ENCODE results near the gene PACSIN1.
A peak's percentile ranks its signal among the peaks of the same experiment; 100 is the strongest.
"Not testable (repeated sequence)": the region's sequence is repeated elsewhere in the genome, so short reads cannot be mapped to it uniquely, and the experiment has no call there.

PACSIN1 gene

DNA sequence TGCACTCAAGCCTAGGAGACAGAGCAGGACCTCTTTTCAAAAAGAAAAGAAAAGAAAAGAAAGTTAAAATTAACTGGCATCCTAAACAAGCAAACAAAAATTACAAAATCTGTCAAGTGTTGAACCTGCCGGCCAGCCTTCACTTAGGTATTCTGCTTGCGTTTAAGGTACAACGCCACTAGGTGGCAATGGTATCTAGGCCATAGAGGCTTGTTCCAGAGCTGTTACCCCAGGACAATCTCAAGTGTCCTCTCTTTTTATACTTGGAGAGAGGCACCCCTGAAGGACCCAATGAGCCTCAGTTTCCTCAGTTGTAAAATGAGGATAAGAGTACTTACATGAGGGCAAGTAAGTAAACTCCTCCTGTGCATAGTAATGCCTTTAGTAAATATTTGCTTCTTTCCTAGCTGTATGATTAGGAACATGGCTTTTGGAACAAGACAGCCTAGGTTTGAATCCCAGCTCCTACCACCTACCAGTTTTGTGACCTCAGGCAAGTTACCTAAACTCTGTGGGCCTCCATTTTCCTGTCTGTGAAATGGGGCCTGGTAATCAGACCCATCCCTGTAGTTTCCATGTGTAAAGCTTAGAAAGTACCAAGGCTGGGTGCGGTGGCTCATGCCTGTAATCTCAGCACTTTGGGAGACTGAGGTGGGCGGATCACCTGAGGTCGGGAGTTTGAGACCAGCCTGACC, 5.8 kb upstream of the PACSIN1 start:
- DNase-seq = peak; percentile 70

GRCh38 chr6:34460796-34461507, 4.9 kb upstream of the PACSIN1 start:
- no peak for DNase-seq

GRCh38 chr6:34462010-34462409, 3.9 kb upstream of the PACSIN1 start:
- DNase-seq = no peak

DNA sequence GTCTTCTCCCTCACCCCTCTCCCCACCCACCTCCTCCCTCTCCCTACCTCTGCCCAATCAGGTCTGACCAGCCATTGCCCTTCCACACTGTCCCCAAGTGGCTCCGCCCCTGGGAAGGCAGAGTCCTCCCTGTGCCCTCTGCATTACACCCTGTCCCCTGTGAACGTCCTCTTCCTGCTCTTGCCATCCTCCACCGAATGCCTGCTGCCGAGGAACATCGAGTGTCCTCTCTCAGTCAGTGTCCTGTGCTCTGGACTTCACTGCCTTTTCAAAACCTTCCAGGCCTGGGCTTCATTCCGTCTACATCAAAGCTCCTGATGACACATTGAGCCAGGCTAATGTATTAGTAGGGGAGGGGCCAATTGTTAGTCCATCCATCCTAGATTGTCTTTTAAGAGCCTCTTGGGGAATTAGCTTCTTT, 3.3 kb upstream of the PACSIN1 start:
- DNase-seq = peak; percentile 9

DNA sequence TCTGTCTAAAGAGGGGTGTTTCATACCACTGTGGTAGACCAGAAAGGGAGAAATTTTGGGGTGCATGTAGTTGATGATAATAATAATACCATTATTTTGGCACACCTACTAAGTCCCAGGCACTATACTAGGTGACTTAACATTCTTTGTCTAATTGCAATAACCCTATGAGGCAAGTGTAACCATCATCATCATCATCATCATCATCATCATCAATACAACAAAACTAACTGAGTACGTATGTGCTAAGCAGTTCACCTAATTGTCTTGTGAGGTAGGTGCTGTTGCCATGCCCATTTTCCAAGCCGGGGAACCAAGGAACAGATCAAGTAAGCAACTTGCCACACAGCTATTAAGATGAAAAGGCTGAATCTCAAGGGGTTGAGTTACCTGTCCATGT, 2.6 kb upstream of the PACSIN1 start:
- DNase-seq = no peak

DNA sequence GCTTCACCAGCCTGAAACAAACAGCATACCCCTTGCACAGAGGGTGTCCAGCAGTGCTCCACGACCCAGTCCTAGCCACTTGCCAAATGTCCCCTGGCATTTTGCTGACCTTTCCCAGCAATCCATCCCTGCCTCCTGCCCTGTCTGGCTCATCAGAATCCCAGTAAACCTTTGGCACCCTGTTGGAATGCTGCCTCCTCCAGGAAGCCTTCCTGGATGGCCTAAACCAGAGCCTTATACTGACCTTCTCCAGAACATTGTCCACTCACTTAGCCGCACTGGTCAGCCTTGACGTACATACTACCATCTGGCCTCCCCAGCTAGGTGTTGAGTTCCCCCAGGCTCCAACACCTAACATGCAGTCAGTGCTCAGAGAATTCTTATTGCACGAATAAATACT, 2.0 kb upstream of the PACSIN1 start:
- DNase-seq = no peak

GRCh38 chr6:34466242-34467185, 638 bp downstream of the PACSIN1 start:
- no peak for DNase-seq

DNA sequence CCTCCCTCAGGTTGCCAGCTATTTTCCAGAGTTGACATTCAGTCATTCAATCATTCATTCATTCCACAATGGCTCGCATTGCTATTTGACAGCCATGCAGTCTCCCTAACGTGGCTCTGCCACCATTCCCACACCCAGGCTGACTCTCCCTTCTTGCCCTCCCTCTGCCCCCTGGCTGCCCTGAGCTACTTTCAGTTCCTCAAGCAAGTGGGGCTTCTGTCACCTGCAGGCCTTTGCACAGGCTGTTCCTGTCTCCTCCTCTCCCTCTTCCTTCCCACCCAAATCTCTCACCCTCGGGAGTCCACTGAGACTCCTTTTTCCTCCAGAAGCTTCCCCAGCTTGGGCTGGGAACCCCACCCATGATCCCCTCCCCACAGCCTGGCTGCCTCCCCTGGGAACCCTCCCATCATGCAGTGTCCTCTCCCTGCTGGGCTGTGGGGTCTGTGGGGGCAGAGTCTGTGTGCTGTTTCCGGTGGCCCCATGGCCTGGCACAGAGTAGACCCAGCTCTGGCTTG, 2.6 kb downstream of the PACSIN1 start:
- peak; percentile 21 for DNase-seq

DNA sequence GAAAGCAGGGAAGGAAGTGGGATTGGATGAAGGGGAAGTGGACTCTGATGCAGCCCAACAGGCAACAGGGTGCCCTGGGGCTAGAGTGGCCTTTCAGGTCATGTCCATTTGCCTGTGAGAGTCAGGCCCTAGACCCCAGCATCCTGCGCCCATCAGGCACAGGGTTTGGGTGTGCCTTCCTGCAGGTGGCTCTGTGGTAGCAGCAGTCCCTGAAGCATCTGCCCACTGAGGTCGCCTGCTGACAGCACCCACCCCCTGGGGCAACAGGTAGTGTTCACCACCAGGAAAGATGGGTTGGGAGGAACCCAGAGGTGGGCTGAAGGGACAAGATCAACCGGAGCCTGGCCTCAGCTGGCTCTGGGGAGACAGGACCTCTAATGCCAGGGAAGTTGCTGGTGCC, 3.6 kb downstream of the PACSIN1 start:
- no peak for DNase-seq

DNA sequence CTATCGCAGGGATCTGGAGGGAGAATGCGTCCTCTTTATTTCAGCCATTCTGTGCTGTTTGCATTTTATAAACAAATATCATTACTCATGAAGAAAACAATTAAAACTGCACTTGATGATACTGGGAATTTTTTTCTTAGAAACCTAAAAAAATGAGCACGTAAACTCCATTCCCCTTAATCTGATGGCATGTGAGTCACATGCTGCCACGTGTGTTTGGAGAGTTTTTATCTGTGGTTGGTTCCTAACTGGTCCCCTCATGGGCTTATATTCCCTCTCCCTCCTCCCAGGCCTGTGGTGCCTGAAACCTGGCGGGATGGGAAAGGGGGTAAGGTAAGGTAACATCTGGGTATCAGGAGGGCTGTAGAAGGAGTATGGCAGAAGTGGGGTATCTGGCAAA, 6.5 kb downstream of the PACSIN1 start:
- DNase-seq = no peak

- no peak for DNase-seq
These were observed 8.1 kb downstream of the PACSIN1 start for GRCh38 chr6:34473967-34474366.

DNA sequence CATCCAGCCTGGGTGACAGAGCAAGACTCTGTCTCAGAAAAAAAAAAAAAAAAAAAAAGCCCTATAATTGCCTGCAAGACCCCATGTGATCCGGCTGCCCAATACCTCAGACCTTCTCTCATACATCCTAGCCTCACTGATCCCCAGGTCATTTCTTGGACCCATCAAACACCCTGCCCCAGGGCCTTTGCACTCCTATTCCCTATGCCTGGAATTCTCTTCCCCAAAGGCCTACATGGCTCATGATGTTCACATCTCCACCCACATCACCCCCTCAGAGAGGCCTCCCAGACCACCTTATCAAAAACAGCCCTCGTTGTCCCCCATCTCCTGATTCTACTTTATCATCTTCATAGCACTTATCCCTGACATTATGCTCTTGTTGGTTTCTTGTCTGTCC, 8.9 kb downstream of the PACSIN1 start:
- no peak for DNase-seq

GRCh38 chr6:34475238-34475682, 9.4 kb downstream of the PACSIN1 start:
- no peak for DNase-seq

DNA sequence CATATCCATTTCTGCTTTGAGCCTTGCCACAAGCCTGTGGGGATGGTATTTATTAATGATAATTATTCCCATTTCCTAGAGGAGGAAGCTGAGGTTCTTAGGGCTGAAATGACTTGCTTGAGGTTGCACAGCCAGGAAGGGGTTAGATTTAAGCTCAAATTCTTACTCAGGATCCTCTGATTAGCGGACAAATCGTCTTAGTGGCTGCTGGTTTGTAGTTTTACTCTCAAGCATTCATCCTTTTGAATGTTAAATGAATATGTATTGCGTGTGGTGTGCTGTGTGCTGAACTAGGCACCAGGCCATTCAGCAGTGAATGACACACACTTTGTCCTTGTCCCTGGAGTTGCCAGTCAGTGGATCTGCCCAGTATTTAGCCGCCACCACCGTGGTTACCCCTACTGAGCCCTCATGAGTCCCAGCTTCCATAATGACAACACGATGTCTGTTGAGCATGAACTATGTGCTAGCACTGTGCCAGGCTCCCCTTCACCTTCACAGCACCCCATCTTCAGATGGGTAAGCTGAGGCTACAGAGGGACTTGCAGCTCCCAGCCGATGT, 10.0 kb downstream of the PACSIN1 start:
- no peak for DNase-seq

DNA sequence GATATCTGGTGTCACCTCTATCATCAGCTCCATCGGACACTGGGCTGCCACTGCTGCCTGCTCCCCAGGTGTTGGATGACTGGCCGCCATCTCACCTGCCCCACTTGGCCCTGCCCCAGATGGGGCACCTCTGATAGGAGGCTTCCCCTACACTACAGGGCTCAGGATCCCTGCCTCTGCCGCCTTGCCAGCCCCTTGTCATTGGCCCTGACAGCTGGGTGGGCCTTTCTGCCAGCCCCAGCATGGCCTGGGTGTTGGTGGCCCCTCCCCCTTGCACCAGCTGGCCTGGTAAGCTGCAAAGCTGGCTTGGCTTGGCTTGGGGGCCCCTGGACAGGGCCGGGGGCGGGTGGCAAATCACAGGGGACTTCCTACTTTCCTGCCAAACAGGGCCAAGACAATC, 10.6 kb downstream of the PACSIN1 start:
- no peak for DNase-seq

- no peak for DNase-seq
These were observed 11.0 kb downstream of the PACSIN1 start for GRCh38 chr6:34476921-34477320.

DNA sequence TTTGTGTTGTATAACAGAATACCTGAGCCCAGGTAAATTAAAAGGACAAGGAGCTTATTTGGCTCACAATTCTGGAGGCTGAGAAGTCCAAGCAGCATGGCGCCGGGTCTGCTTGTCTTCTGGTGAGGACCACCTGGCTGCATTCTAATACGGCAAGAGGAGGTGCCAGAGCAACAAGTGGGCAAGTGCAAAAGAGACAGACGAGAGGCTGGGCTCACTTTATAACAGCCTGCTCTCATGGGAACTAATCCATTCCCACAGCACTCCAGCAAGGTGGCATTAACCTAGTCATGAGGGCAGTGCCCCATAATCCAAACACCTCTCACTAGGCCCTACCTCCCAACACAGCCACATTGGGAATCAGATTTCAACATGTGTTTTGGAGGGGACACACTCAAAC, 12.9 kb downstream of the PACSIN1 start:
- DNase-seq = no peak

GRCh38 chr6:34483781-34484180, 17.9 kb downstream of the PACSIN1 start:
- not testable (repeated sequence) for DNase-seq

- no peak for DNase-seq
These were observed 18.5 kb downstream of the PACSIN1 start for GRCh38 chr6:34484391-34484790.

DNA sequence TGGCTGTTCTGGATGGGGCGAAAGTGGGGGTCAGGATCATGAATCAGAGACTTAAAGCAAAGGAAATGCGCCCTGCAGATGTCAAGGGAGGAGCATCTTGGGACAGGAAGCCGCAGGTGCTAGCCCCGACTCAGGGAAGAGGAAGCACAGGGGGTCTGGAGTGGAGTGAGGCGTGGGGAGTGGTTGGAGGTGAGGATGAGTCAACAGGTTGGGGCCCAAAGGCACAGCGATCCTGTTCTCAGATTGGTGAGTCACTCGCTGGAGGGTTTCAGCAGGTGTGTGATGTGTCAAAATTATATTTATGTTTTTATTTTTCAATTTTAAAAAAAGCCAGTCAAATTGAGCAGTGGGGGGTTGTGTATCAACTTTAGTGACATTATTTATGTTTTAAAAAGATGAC, 19.0 kb downstream of the PACSIN1 start:
- no peak for DNase-seq

GRCh38 chr6:34485321-34486060, 19.6 kb downstream of the PACSIN1 start:
- DNase-seq = no peak

DNA sequence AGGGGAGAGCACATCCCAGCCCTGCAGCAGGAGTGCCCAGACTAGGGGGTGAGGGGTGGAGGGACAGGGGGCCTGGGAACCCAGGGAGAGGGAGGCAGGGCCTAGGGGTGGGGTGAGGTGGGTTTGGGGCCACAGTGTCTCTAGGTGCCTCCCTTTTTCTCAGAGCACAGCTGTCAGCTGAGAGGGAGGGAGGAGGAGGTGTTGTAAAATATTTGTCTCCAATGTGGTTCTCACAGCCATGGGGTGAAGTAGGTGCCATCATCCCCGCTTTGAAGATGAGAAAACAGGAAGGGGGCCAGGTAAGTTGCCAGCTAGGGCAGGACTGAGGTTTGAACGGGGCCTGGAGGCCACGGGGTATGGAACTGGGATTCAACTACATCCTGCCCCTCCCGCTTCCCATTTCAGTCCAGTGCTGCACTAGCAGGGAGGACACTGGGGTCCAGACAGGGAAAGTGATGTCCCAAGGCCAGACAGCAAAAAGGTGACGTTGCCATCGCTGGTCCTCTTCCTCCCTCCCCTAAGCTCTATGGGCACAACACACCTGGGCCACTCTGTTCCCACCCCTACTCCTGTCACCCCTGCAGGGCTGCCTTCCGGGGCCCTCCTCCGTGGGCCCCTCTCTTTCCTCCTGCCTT, 20.3 kb downstream of the PACSIN1 start:
- DNase-seq = no peak
